Measurements from ENCODE around the gene ATXN7L1. TPM values are rescaled to one million over a fixed set of nuclear protein-coding genes. Genes with fewer than 3 reads are reported as not detected.
"Not testable (repeated sequence)": the region's sequence is repeated elsewhere in the genome, so short reads cannot be mapped to it uniquely, and the experiment has no call there.

ATXN7L1 gene
- total RNA-seq, 1 donor from 2014 or later = 5.3 TPM

- DNase-seq (no peak), ATAC-seq (ENCODE audit: poor library complexity) (no peak)
- intact Hi-C loops (cut with DNase I) = loop anchor here (10.0 kb wide), 1 partner anchor 98 kb away; no protein-coding TSS in a partner anchor
Measured at GRCh38 chr7:105742787-105743186, 133.6 kb downstream of the ATXN7L1 start.

GRCh38 chr7:105741982-105742381 lies 134.4 kb downstream of the ATXN7L1 start:
- ATAC-seq (ENCODE audit: poor library complexity) = no peak
- DNase-seq = no peak
- intact Hi-C loops (cut with DNase I) = loop anchor here (10.0 kb wide), 1 partner anchor 97 kb away; no protein-coding TSS in a partner anchor

DNA sequence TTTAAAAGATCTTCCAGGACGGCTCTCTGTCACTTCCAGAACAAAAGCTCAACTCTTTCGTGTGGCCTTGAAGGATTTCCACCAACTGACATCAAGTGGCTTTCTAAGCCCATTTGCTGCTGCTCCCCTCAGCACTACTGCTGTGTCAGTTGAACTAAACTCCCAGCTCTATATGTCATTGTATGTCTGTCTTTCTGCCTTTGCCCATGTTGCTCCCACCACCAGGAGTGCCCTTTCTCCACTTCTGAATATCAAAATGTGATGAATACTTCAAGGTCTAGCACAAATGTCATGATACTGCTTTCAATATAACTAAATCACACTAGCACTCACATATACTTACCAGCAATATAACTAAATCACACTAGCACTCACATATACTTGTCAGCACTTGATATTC lies 138.3 kb downstream of the ATXN7L1 start:
- ATAC-seq (ENCODE audit: poor library complexity) (no peak), DNase-seq (no peak)
- intact Hi-C loops (cut with DNase I) = no loop called here

DNA sequence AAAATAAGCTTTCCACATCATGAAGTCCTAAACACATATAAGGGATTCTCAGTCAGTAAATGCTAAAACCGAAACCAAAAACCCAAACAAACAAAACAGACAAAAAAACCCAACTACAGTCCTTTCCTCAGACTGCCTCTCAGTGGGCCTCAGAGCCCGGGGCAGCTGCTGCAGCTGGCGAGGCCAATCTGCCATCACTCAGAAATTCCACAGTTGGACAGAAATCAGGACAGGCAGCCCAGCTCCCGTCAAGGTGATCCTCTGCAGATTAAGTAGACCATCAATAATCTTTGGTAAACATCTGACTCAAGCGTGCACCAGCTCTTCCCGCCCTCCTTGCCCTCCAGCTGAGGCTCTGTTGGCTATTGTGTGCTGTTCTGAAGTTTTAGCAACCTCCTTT lies 142.2 kb downstream of the ATXN7L1 start:
- ATAC-seq (ENCODE audit: poor library complexity) (no peak), DNase-seq (no peak)
- intact Hi-C loops (cut with DNase I) = no loop called here

DNA sequence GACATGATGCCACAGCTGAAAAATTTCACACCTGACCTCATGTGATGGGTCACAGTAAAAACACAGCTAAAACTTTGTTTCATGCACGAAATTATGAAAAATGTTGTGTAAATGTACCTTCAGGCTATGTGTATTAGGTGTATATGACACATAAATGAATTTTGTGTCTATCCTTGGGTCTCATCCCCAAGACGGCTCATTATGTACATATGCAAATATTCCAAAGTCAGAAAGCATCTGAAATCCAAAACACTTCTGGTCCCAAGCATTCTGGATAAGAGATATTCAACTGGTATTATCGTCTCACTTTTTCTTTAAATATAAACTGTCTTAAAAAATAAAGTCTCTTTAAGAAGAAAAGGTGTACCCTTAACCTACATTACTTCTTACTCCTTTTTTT lies 145.4 kb downstream of the ATXN7L1 start:
- DNase-seq (no peak), ATAC-seq (ENCODE audit: poor library complexity) (no peak)
- intact Hi-C loops (cut with DNase I) = no loop called here

DNA sequence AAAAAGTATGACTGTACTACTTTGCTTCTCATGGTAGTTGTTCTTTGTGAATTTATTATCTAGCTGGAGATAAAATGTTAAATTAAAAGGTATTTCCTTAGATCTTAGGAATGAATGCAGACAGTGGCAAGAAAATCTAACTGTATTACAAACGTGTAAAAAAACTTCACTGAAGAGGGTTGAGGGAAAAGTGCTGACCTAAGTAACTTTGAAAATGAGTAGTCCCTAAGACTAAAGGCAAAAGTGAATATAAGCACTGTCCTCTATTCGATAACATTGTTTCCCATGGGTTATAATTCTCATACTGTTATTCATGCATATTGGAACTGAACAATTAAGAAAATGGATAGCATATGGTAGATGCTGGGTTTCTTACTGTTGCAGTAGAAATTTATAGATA lies 148.4 kb downstream of the ATXN7L1 start:
- intact Hi-C loops (cut with DNase I) = loop anchor here (10.0 kb wide), 1 partner anchor 73 kb away; no protein-coding TSS in a partner anchor

DNA sequence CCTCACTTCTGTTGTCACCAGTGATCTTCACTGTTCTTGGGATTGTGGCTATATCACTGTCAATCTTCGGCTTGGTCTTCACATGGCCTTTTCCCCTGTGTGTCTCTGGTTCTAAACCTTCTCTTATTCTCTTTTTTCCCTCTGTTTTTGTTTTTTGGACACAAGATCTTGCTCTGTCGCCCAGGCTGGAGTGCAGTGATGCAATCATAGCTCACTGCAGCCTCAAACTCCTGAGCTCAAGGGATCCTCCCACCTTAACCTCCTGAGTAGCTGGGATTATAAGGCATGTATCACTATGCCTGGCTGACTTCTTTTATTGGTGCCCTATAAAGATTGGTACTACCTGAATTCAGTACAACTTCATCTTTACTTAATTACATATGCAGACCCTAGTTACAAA lies 151.7 kb downstream of the ATXN7L1 start:
- no peak for DNase-seq
- ATAC-seq (ENCODE audit: poor library complexity) = no peak

More for the DNA sequence above, 148.4 kb downstream of the ATXN7L1 start:
- no peak for DNase-seq
- ATAC-seq (ENCODE audit: poor library complexity) = no peak

DNA sequence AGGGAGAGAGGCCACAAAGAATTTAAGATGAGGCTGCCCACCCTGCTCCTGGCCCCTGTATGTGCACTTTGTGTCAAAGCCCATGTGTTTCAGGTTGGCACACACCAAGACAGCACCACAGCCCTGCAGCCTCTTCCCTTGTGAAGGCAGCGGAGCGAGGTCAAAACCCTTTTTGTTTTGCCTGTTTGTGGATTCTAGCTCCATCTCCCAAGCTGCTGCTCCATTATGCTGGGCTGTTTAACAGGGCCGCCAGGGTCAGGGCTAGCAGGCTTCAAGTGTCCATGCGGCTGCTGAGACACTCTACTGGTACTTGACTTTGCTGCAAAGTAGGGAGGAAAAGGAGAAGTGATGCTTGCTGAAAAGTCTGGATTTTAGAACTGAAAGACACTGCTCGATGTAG lies 152.8 kb downstream of the ATXN7L1 start:
- intact Hi-C loops (cut with DNase I) = loop anchor here (10.0 kb wide), 1 partner anchor 69 kb away; no protein-coding TSS in a partner anchor
- DNase-seq (no peak), ATAC-seq (ENCODE audit: poor library complexity) (no peak)

More for the DNA sequence above, 151.7 kb downstream of the ATXN7L1 start:
- intact Hi-C loops (cut with DNase I) = loop anchor here (10.0 kb wide), 1 partner anchor 70 kb away; no protein-coding TSS in a partner anchor

DNA sequence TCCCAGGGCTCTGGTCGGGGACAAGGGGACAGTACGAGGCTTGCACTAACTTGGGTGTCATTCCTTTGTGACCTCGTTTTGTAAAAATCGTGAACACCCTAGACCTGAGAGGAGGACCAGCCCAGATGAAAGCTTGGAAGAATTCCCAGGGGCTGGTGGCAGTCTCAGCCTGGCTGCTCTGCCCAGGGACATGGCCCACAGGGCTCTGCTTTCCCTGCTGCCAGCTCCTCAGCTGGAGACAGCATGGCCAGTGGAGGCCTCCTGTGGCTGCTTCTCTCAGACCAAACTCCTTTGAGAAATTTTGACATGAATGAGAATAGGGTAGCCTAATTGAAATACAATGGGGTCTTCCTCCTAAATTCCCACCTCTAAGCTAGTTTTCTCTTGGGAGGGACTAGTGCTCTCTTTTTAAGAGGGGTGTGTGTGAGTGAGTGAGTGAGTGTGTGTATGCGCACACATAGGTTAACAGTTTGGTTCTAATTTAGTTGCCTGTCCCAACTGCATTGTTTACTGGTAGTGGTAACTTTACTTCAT lies 154.8 kb downstream of the ATXN7L1 start:
- ATAC-seq (ENCODE audit: poor library complexity) (no peak), DNase-seq (no peak)
- intact Hi-C loops (cut with DNase I) = loop anchor here (10.0 kb wide), 1 partner anchor 67 kb away; no protein-coding TSS in a partner anchor

DNA sequence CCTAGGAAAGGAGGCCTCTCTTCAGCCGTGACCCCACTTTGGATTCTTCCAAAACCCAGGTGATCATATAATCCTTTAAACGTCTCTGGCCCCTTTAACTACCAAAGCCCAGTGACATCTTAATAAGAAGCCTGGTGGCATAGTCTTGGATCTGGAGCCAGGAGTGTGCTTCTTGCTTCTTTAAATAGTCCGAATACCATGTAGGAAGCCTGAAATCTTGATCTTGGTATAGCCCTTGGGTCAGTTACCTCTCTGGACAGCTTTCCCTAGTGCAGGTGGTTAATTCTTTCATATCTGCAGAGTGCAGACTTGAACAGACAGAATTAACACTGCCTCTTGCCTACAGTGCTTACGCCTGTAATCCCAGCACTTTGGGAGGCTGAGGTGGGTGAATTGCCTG lies 156.5 kb downstream of the ATXN7L1 start:
- DNase-seq (no peak), ATAC-seq (ENCODE audit: poor library complexity) (no peak)
- intact Hi-C loops (cut with DNase I) = loop anchor here (10.0 kb wide), 1 partner anchor 65 kb away; no protein-coding TSS in a partner anchor

DNA sequence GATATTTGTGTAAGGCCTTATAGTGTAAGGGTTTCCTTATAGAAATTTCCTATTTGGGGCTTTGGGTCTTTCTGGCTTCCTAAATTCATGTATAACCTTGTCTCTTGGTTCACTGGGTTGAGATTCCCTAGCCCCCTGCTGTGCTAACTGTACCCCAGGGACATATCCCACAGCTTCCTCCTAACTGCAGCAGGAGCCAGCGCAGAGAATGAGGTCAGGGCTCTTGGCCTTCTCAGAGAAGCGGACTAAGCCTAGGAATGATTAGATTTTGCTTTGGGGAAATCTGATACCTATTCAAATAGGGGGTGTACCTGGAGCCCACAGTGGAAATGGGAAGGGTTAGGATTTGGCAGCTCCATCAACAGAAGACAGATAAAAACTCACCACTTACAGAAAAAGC lies 157.0 kb downstream of the ATXN7L1 start:
- DNase-seq (no peak), ATAC-seq (ENCODE audit: poor library complexity) (no peak)
- intact Hi-C loops (cut with DNase I) = no loop called here

GRCh38 chr7:105718511-105718925 lies 157.9 kb downstream of the ATXN7L1 start:
- DNase-seq = peak; percentile 46
- ATAC-seq (ENCODE audit: poor library complexity) = peak; percentile 71
- intact Hi-C loops (cut with DNase I) = no loop called here

DNA sequence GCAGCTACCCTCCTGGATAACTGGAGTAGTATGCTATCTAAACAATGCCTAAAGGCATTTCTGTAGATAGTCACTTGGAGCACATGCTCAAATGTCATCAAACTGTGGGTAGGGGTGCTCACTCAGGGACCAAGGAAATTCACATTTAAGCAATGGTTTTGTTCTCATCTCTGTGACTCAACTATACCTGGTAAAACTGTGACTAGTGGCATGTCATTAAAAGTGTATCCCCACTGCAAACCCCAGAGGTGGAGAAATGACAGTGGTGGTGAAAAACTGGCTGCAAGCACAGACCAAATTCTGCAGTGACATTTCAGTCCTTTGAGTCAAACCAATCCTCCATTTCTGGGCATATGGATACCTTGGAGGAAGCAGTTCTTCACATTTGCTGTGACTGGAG lies 160.9 kb downstream of the ATXN7L1 start:
- ATAC-seq (ENCODE audit: poor library complexity) (no peak), DNase-seq (no peak)
- intact Hi-C loops (cut with DNase I) = no loop called here

GRCh38 chr7:105713488-105714465 lies 162.6 kb downstream of the ATXN7L1 start:
- ATAC-seq (ENCODE audit: poor library complexity) (peak; percentile 66), DNase-seq (no peak)
- intact Hi-C loops (cut with DNase I) = no loop called here

DNA sequence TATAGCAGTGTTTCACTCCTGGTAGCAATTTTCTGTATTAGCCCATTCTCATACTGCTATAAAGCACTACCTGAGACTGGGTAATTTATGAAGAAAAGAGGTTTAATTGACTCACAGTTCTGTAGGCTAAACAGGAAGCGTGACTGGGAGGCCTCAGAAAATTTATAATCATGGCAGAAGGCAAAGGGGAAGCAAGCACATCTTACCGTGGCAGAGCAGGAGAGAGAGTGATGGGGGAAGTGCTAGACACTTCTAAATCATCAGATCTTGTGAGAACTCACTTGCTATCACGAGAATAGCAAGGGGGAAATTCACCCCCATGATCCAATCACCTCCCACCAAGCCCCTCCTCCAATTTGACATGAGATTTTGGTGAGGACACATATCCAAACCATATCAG lies 163.5 kb downstream of the ATXN7L1 start:
- ATAC-seq (ENCODE audit: poor library complexity) (no peak), DNase-seq (no peak)
- intact Hi-C loops (cut with DNase I) = no loop called here

DNA sequence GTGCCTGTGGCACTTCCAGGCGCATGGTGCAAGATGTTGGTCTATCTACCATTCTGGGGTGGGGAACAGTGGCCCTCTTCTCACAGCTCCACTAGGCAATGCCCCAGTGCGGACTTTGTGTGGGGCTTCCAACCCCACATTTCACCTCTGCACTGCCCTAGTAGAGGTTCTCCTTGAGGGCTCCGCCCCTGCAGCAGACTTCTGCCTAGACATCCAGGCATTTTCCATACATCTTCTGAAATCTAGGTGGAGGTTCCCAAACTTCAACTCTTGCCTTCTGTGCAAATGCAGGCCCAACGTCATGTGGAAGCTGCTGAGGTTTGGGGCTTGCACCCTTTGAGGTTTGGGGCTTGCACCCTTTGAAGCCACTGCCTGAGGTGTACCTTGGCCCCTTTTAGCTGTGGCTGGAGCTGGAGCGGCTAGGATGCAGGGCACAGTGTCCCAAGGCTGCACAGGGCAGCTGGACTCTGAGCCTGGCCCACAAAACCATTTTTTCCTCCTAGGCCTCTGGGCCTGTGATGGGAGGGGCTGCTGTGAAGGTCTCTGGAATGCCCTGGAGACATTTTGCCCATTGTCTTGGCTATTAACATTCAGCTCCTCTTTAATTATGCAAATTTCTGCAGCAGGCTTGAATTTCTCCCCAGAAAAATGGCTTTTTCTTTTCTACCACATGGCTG lies 164.5 kb downstream of the ATXN7L1 start:
- DNase-seq (no peak), ATAC-seq (ENCODE audit: poor library complexity) (no peak)
- intact Hi-C loops (cut with DNase I) = no loop called here

DNA sequence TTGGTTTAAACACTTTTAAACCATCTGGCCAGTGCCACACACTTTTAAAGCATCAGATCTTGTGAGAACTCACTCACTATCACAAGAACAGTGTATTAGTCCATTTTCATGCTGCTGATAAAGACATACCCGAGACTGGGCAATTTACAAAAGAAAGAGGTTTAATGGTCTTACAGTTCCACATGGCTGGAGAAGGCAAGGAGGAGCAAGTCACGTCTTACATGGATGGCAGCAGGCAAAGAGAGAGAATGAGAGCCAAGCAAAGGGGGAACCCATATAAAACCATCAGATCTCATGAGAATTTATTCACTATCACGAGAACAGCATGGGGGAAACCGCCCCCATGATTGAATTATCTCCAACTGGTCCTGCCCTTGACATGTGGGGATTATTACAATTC lies 165.7 kb downstream of the ATXN7L1 start:
- intact Hi-C loops (cut with DNase I); DNase-seq; ATAC-seq (ENCODE audit: poor library complexity): not testable (repeated sequence)

DNA sequence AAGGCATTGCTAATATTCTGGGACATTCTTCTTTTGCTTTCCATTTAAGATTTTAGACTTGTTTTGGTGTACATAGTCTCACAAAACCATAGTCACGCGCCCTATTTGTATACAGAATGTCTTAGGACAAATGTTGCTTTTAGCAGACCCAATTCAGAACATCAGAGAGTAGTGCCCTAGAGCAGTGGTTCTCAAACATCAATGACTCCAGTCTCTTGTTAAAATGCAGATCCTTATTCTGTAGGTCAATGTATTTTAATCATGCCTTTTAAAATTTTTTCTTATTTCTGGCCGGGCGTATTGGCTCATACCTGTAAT lies 167.7 kb downstream of the ATXN7L1 start:
- intact Hi-C loops (cut with DNase I) = no loop called here
- DNase-seq (no peak), ATAC-seq (ENCODE audit: poor library complexity) (no peak)

All from Right ventricle myocardium superior (tissue), 1 donor.